ENCODE data around the gene GSTM2.

Gene GSTM2

DNA sequence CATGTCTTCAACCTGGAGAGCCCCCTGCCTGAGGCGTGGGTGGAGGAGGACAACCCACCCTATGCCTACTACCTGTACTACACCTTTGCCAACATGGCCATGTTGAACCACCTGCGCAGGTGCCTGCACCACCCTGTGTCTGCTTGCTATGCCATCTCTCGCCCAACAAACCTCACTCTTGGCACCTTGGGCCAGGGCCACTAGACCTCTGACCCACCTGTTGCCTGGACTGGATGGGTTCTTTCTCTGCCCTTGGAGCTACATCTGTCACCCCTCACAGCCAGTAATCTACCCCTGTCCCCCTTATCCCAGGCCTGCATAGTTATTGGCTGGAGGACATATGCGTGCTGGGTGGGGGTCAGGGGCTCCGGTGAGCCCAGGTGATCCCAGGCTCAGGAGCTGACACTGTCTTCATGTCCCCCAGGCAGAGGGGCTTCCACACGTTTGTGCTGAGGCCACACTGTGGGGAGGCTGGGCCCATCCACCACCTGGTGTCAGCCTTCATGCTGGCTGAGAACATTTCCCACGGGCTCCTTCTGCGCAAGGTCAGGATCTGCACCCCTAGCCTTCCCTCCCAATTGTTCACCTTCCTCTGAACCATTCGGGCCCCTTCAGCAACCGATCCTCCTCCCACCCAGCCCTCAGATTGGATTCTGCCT, 38.4 kb upstream of the GSTM2 start:
- DNase-seq (ENCODE audit: low read depth) = no peak

DNA sequence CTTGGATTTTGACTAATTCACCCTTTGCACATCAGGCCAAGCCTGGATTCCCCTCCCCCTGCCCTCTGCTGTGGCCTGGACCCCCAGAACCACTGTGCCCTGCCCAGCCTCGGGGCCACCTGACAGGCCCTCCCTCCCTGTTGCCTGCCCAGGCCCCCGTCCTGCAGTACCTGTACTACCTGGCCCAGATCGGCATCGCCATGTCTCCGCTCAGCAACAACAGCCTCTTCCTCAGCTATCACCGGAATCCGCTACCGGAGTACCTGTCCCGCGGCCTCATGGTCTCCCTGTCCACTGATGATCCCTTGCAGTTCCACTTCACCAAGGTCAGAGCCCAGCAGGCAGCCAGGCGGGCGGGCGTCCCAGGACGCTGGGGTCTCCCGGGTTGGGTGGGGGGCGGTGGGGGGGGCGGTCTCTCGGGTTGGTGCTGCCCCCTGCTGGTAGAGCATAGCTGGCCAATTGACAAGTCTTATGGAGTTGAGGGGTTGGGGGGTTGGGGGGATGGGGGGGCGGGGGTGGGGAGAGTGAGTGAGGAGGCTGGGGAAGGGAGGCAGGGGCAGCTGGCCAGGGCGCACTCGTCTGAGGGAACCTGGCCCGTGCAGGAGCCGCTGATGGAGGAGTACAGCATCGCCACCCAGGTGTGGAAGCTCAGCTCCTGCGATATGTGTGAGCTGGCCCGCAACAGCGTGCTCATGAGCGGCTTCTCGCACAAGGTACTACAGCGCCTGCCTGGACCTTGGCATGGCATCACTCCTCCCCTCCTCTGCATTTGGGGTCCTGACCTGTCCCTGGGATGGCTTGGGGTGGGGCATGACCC, 37.6 kb upstream of the GSTM2 start:
- DNase-seq (ENCODE audit: low read depth) = no peak

DNA sequence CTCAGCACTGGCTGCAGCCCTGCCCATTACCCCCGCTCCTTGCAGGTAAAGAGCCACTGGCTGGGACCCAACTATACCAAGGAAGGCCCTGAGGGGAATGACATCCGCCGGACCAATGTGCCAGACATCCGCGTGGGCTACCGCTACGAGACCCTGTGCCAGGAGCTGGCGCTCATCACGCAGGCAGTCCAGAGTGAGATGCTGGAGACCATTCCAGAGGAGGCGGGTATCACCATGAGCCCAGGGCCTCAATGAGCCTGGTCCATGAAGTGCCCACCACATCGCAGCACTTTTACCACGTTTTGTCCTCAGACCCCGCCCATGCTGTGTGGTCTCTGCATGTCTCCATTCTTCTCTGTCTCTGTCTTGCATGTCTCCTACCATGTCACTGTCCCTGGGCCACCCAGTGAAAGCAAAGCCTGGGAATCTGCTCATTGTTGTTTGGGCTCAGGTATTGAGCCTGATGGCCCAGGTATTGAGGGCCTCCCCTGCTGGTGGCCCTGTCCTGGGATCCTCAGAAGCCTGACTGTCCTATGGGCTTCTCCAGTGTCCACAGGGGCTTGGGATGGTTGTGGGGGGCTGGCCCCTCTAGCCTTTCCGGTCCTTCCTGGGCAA, 36.9 kb upstream of the GSTM2 start:
- DNase-seq (ENCODE audit: low read depth) = no peak

DNA sequence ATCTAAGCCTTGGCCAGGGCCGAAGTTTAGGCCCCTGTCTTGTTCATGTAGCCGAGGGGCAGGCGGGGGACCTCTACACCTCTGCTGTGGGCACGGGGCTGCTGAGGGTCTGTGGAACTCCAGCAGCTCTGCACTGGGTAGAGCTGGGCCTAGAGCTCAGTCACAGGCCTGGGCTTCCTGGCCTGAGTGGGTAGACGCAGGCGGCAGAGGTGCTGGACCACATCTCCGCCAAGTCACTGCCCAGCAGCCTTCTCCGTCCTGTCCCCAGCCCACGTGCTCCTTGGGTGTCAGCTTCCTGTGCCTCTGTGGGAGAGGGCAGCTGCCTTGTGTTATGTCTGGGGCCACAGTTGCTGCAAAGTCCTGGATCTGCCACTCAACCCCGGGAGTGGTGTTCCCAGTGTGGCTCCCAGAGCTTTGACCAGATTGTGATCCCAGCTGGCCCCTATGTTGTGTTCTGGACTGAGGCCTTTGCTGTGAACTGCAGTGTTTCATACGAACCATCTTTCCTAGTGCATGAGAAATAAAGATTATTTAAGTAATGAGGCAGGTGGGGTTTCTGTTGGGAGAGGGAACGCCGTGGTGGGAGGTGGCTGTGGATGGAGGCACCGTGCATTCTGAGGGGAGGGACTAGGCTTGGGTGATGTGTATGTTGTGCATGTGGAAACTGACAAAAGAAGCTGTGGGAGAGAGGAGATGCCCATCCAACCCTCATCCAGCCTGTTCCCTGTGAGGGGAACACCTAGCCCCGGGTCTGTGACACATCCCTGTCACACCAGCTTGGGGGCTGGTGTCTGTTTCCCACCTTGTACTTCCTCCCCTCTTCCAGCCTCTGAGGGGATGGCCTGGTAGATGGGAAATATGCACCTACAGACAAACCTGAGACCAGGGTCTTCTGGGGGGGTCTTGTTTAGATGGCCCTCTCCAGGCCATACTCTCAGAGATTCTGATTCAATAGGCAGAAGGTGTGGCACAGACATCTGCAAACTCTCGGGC, 36.0 kb upstream of the GSTM2 start:
- no peak for DNase-seq (ENCODE audit: low read depth)

DNA sequence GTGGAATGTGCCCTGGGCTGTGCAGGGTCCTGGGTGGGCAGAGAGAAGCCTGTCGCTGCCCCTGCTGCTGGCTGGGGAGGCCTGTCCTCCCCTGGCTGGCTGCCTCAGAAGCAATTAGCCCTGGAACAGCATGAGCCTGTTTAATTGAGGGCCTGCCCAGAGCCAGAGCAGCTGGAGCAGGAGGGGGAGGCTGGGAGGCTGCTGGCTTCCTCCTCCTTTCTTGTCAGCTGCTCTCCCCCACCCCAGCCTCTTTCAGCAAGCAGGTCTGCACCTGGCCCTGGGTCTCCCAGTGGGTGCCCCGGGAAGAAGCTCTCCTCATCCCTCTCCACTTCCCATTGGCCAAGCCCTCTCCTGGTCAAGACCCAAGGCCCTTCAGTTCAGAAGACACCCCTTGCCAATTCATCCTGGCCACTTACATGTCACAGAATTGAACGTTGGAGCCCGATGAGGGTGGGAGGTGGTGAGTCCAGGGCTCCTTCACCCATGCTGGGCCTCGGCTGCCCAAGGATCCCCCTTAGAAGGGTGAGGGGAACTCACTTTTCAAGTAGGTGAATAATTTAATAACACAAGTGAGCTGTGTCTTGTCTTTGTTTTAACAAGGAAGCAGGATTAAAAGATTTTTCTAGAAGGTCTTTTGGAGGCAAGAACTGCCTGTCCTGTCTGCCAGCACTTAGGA, 35.0 kb upstream of the GSTM2 start:
- no peak for DNase-seq (ENCODE audit: low read depth)

DNA sequence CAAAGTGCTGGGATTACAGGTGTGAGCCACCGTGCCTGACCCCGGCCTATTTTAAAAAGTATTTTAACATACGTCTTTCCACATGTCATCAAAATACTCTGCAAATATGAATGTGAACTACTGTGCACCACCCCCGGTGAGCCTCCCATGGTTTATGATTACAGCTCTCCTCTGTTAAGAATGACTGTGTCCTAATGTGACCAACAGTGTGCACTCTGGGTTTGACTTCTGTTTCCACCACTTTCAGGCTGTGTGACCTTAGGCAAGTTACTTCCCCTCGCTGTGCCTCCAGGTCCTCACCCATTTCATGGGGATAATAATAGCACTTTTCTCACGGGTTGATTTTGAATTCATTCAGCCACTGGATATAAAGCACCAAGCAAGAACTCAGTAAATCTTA, 33.6 kb upstream of the GSTM2 start:
- no peak for DNase-seq (ENCODE audit: low read depth)

DNA sequence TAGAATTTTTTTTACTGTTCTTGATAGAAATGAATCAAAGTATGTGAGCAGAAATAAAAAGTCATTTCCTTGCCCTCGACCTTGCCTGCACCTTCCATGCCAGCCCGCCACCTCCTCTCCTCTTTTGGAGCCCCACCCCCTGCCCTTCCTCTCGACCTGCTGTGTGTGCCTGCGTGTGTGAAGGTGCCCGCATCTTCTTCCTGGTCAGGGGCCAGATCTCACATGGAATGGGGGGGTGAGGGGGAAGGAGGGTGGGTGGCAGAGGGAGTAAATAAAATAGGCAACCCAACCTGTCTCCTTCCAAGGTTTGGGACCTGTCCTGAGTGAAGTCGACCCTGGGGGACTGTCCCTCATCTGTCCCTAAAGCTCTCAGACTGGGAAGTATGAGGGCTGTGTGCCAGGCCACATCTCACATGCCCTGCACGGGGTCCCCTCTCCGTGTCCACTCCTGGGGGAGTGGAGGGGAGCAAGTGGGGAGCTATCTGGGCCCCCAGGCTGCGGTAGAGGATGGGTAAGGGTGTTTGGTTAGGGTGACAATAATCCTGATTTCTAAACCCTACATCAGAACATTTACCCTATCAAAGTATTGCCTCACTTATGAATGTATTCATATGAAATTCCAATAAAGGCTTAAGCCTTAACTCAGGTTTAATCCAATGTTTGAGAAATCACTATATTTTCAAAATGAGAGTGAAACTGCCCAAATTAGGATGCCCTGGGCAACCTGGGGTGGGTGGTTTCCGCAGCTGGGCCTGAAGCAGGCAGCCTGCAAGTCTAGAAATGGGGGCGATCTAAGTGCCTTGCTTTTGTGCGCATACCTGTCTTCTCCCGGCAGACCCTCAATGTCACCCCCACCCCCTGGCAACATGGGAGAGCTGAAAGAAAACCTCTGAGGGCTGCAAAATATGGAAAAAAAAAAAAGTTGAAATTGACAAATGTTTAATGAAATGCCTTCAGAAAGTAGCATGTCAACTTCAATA, 32.8 kb upstream of the GSTM2 start:
- DNase-seq (ENCODE audit: low read depth) = no peak

DNA sequence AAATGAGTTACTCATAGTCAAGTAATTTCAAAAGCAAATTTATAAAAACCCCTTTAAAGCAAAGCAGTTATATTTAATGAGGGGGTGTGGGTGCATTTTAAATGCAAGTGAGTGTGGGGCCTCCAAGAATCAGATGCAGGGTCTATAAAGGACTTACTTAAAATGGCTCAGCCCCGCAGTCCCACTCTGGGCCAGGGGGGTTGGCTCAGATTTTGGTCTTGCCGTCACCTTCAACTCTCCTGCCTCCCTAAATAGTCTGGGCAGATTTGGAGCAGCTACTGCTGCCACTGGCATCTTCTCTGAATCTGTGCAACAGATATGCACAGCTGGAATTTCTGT, 32.0 kb upstream of the GSTM2 start:
- DNase-seq (ENCODE audit: low read depth) = no peak

DNA sequence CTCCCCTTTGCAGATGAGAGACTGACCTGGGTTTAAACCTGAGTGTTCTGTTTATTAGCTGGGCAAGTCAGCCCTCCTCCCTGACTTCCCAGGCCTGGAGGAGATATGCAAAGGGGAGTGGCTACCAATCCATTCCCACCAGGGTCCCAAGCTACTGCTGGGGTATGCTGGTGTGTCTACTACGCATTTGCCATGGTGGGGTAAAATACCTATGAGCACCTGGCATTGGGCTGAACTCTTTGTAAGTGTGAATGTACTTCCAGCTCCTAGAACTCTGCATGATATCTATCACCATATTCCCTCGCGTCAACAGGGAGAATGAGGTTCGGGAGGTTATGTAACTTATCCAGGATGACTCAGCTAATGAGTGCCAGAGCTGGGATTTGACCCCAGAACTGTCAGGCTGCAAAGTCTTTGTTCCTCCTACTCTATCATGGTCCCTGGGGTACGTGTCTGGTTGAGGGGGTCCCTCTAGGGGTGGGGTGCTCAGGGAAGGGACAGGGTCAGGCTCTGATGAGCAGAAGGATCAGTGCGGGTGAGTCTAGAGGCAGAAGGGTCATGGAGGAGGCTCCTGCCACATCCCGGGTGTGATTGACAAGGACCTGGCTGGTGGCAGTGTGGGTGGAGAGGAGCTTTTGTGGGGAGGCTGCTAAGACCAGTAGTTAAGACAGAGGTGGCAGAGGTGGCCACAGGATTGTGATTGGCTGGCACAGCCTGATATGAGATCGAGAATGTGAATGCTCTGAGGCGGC, 31.5 kb upstream of the GSTM2 start:
- no peak for DNase-seq (ENCODE audit: low read depth)

DNA sequence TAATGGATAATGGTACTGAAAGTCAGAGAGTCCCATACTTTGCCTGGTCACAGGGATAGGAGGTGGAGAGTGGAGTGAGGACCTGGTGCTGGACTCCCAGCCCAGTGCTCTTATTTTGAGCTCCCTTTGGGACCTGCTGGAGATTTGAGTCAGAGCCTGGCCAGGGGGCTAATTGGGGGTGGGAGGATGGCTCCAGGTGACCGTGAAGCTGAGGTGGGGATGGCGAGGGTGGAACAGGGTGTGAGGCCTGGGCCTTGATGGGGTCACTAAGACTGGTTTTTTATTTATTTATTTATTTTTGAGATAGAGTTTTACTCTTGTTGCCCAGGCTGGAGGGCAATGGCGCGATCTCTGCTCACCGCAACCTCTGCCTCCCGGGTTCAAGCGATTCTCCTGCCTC, 30.4 kb upstream of the GSTM2 start:
- DNase-seq (ENCODE audit: low read depth) = no peak

DNA sequence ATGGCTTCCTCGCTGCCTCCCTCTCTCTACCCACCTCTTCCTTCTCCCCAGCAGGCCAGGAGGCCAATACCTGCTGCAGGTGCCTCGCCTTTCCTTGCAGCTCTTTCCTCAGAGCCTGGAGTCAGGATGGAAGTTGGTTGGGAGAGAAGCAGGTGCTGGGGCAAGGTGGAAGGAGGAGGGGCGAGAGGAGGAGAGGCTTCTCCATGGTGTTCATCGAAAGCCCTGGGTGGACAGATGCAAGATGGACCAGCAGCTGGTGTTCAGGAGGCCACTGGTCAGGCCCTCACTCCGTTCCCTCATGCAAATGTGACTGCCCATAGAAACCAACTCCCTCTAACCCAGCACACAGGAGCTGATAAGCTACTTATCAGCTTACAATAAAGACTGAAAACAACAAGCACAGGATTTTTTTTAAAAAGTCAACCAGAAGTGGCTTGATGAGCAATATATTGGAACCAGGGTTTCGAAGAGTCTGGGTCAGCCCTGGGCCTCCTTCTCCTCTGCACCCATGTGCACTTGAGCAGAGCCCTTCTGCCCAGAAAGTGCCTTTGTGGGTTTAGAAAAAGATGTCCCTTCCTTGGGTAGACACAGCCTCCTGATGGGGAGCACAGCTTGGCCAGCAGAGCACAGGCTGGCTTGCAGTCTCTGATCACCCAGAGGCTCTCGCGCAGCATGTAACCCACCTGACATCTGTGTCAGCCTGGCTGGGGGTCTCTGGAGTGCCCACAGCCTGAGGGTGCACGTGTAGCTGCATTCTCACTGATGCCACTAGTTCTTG, 28.6 kb upstream of the GSTM2 start:
- DNase-seq (ENCODE audit: low read depth) = no peak

DNA sequence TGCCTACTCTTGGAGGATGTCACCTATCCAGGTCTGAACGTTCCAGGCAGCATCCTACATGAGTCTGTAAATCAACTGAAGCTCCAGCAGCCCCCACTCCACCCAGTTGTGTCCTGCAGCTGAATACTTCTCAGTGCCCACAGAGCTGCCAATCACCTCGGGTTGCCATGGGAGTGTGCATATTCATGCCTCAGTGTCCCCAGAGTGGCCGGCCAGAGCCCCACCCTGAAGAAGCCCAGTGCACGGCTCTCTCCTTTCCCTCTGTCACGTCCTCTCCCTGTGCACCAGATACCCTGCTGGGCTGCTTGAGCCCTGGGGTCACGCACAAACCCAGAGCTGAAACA, 28.0 kb upstream of the GSTM2 start:
- DNase-seq (ENCODE audit: low read depth) = no peak

DNA sequence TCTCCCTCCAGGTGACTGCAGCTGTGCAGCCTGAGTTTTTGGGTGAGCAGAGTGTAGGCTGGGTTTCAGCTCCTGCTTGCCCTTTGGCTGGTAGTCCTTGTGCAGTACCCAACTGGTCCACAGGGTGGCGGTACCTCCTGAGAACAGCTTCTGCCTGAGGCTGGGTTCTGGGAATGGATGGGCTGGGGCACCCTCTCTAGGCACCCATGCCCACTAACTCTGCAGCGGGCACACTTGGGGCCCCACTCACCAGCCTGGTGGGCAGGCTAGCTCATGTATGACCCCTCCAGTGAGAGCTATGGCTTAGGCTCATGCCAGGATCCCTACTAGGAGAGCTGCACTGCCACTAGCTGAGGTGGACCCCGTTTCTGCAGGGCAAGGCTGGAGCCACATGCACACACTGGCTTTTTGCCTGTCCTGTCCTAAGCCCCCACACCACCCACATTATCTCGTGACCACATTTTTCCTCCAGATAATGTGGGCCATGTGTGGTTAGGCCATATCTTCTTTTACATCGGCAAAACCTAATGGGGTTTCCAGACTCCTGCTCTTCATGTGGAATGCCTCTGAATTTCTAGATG, 27.5 kb upstream of the GSTM2 start:
- DNase-seq (ENCODE audit: low read depth) = peak; percentile 40

DNA sequence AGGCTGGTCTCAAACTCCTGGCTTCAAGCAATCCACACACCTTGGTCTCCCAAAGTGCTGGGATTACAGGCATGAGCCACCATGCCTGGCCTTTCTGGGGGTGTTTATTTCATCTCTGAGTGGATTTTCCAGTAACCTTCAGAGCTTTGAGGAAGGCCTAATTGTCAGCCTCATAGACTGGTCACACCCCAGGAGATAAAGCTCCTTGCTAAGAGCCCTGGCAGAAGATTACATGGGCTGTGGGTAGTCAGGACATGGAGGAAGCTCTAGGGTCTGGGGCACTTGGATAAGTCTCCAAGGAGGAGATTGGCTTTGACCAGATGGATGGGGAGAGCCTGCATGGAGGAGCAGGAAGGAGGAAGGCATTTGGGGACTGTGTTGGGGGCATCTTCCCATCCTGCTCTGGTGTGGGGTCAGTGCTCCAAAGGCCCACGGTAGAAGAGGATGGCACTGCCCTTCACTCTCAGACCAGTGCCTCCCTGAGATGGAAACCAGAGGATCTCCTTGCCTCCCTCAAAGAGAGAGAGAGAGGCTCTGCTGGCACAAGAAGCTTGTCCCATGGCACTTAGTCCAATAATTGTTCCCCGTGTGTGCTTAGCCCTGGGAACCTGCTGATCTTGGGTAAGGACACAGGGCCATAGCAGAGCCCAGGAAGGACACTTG, 26.6 kb upstream of the GSTM2 start:
- no peak for DNase-seq (ENCODE audit: low read depth)

DNA sequence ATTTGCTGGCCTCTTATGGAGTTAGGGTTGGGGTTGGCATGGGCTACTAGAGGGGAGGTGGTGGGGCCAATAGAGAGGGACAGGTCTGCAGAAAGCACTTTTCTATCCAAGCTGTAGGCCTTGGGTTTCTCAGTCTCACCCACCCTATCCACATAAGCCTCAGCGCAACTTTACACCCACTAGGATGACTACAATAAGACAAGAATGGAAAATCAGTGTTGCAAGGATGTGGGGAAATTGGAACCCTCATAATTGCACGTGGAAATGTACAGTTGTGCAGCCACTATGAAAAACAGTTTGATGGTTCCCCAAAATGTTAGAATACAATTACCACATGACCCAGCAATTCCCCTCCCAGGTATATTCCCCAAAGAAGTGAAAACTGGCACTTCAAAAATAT, 26.0 kb upstream of the GSTM2 start:
- DNase-seq (ENCODE audit: low read depth) = no peak

DNA sequence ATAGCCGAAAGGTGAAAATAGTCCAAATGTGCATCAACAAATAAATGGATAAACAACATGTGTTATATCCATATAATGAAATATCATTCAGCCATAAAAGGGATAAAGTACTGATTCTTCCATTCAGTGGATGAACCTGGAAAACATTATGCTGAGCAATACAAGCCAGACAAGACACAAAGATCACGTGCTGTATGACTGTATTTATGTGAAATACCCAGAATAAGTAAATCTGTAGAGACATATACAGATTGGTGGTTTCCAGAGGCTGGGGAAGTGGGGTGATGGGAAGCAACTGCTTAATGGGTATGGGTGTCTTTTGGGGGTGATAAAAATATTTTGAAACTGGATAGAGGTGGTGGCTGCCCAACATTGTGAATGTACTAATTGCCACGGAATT, 25.2 kb upstream of the GSTM2 start:
- DNase-seq (ENCODE audit: low read depth) = peak; percentile 44

DNA sequence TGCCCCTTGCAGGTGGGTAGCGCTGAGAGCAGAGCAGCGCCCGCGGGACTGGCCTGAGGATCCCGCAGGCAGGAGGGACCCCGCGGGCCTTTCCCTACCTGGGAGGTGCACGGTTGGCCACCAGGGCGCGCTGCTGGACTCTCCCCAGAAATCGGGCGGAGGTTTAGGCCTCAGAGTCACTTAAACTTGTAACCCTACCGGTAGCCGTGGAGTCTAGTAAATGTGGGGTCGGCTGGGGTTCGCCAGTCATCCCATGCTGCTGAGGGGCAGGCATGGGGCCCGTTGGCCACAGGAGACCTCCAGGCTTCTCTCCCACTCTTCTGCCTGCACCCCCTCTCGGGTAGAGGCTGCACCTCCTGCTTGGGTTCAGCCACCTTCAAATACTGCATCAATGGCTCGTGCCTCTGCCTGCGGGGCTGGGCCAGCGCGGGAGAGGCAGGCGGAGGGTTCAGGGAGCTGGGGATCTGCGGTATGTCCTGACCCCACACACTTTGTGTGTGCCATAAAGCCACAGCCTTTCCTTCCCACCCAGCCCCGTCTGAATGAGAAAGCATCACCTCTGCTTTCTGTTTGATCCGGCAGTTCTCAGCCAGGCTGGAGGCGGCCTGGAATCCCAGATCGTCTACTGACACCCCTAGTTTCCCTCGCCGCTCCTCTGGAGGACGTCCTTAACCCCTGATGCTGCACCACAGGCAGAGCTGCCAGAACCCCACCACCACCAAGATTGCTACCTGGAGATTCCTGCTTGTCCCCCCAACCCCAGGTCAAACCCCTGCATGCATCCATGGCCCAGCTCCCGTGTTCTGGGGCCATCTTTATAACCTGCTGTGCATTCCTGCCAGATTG, 24.2 kb upstream of the GSTM2 start:
- DNase-seq (ENCODE audit: low read depth) = peak; percentile 45

Data from fibroblast of gingiva (primary cell).